ENCODE measurements around the gene RSU1.

The RSU1 gene

GRCh38 chr10:16820421-16820820 is 3.2 kb upstream of the RSU1 start:
- no peak for DNase-seq

GRCh38 chr10:16820018-16820417 is 2.8 kb upstream of the RSU1 start:
- DNase-seq: no peak

- no peak for DNase-seq
Observed at GRCh38 chr10:16819436-16819835, 2.2 kb upstream of the RSU1 start.

DNA sequence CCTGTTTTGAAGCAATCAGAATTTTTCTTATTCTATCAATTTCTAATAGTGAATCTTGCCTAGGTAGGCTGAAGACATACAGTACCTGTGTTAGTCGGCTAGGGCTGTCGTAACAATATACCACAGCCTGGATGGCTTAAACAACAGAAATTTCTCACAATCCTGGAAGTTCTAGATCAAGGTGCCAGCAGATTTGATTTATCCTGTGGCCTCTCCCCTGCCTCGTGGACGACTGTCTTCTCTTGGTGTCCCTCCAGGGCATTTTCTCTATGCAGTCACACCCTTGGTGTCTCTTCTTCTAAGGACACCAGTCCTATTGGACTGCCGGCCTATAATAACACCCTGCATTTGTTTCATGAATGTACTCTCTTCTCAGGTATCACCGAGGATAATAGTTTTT is 1.8 kb upstream of the RSU1 start:
- DNase-seq: no peak

- no peak for DNase-seq
Observed at GRCh38 chr10:16816830-16817124, 447 bp downstream of the RSU1 start.

DNA sequence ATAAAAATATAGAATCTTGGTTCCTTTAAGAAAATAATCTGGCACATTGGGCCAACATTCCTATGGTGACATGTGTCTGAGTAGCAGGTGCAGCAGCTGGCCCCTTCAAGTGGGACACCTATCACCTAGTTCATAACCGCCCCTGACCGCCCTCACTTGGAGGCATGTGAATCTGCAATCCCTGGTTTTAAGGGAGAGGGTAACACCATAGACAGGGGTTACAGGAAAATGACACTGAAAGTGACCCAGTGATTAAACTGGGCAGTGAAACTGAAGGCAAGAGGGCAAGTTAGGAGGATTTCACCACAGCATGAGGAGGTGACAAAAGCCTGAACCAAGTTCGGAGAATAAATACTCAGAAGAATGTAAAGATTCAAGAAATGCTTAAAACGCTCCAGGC is 1.1 kb downstream of the RSU1 start:
- no peak for DNase-seq

DNA sequence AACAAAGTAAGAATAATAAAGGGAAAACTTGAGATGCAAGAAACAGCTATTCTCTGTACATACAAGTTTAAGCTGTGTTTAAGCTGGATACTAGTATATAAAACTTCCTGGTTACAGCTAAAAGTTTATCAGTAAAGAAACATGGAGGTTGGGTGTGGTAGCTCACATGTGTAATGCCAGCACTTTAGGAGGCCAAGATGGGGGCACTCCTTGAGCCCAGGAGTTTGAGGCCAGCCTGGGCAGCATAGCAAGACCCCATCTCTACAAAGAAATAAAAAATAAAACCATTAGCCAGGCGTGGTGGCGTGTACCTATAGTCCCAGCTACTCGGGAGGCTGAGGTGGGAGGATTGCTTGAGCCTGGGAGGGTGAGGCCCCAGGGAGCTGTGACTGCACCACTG is 3.2 kb downstream of the RSU1 start:
- no peak for DNase-seq

DNA sequence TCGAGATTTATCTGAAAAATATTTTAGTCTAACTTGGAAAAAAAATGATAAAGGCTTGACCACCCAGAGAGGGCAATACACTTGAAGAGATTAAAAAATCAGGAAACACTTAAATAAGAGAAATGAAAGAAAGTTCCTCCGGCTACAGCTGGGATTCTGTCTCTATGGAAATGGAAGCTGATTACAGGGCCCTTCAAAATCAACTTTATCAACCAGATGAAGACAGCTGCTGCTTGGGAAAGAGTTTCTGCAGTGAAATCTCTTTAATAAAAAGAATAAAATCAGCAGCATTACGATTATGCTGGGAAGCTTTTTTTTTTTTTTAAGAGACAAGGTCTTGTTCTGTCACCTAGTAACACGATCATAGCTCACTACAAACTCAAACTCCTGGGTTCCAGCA is 4.5 kb downstream of the RSU1 start:
- DNase-seq: no peak

DNA sequence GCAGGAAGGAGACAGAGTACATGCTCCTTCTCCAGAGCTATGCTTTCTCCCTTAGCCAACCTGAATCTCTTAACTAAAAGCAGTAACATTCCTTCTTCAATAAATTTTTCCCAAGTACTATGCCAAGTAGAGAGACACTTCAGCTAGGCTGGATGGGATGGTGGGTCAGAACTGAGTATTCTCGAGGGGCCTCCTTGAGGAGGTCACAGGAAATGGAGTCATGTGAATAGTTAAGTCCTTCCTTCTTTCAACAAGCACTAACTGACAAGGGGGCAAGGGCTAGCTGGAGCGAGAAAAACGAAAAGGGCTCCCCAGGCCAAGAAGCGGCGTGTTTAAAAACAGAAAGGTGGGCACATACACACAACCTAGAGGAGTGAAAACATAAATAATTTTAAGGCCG is 5.5 kb downstream of the RSU1 start:
- DNase-seq: no peak

- no peak for DNase-seq
Observed at GRCh38 chr10:16811292-16811691, 5.9 kb downstream of the RSU1 start.

DNA sequence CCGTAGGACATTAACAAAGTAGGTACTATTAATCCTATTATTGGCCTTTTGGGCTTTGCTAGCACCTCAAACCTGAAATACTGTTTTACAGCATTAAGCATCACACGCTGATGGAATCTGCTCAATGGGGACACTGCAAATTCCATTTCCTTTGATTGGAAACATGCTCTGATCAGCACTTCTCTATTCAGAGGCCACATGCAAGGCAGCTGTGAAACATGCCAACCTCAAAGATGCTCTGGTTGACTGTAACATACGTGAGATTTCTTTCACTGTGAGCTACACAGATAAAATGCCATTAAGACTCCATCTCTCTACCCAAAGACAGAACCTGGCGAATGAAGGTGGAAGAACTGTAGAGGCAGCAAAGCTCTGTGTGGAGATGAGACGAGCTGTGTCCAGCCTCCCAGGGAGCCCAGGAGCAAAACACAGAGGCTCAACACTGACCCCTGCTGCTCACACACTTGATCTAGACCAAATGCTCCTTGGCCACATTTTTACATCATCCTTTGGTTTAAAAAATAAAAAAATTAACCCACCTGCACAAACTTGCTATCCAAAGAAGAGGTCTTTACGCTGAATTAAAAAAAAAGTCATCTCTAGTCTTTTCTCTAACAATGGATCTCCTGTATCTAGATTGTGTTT is 8.0 kb downstream of the RSU1 start:
- DNase-seq: no peak

GRCh38 chr10:16804123-16804522 is 13.1 kb downstream of the RSU1 start:
- DNase-seq: no peak

- no peak for DNase-seq
Observed at GRCh38 chr10:16803464-16803863, 13.8 kb downstream of the RSU1 start.

DNA sequence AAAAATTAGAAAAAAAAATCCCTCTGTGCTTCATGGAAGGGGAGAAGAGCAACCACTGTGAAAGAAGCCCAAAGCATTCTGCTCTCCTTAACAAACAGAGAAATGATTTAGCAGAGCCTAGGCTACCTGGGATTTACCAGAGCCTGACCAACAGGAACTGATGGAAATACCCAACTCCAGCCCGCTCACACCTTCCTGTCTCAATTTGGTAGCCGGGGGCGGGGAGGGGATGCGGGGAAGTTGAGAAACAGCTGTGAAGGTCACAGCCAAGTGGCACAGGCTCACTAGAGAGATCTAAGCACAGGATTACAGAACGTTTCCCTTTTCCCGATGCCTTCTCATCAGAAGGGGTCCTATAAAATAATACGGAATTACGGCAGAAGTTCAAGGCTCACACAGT is 17.6 kb downstream of the RSU1 start:
- no peak for DNase-seq

GRCh38 chr10:16798571-16798970 is 18.7 kb downstream of the RSU1 start:
- no peak for DNase-seq

DNA sequence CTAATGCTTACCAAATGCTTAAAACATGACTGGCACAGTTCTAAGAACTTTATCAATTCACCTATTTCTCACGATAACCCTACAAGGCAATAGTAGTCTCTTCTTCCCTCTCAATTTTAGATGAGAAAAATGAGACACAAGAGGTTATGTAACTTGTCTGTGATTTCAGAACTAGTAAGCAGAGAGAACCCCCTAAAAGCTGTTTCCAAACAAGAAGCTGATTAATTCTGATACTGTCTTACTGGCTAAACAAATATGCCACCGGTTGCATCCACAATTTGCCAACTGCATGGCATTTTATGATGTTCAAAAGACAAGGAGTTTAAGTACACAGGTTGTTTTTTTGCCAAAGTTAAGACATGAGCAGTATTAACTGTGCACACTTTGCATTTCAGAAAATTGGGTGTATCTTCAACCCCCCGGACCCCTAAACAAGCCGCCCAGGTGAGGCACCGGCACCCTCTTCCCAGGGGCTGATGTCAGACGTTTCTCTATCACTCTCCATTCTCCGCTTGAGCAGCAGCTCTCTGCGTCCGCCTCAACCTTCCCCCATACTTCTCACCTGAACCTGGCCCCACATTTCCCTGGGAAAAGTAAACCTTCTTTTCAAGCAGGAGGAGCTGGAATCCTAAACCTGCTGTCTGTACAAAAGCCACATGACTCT is 21.7 kb downstream of the RSU1 start:
- DNase-seq: no peak

GRCh38 chr10:16794005-16794404 is 23.2 kb downstream of the RSU1 start:
- no peak for DNase-seq

DNA sequence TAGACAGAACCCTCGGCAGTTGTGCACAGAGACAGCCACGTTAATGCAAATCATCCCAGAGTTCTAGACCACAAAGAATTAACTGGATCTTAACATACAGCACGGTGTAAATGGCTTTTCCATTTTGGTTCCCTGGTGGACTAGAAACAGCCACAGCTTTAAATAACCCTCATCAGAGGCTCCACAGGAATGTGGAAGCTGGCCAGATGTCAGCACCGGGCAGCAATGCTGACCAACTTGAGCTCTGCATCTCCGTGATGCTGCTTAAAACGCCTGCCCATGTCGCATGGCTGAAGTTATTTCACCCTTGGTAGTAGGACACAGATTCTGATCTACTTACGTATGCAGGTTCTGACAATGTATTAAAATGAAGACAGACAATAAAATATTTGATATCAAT is 24.5 kb downstream of the RSU1 start:
- DNase-seq: no peak

- no peak for DNase-seq
Observed at GRCh38 chr10:16789765-16790164, 27.5 kb downstream of the RSU1 start.

GRCh38 chr10:16789261-16789660 is 28.0 kb downstream of the RSU1 start:
- DNase-seq: no peak

- no peak for DNase-seq
Observed at GRCh38 chr10:16788778-16789177, 28.4 kb downstream of the RSU1 start.

- no peak for DNase-seq
Observed at GRCh38 chr10:16788125-16788524, 29.1 kb downstream of the RSU1 start.

- DNase-seq: no peak
Observed at GRCh38 chr10:16787361-16787791, 29.8 kb downstream of the RSU1 start.

- DNase-seq: no peak
Observed at GRCh38 chr10:16780338-16780880, 36.8 kb downstream of the RSU1 start.

GRCh38 chr10:16779384-16779915 is 37.8 kb downstream of the RSU1 start:
- no peak for DNase-seq
